Nephron (organoid): ENCODE measurements around the gene AP3S2.

Experiments used
- H3K27ac Mint-ChIP-seq, 3 experiments: 2 replicates each; pipeline ENCODE4 v1.8.0; 2020; ENCODE audit warnings: mixed read lengths in 3 of 3, mild to moderate bottlenecking in 2 of 3, moderate library complexity in 1 of 3
- H3K27me3 Mint-ChIP-seq: 2 replicates; pipeline ENCODE4 v1.8.0; 2021; ENCODE audit warnings: low read depth, mild to moderate bottlenecking, moderate library complexity, mixed read lengths
- H3K36me3 Mint-ChIP-seq: 2 replicates; pipeline ENCODE4 v1.8.0; 2020; ENCODE audit warnings: low read depth, mixed read lengths
- H3K4me1 Mint-ChIP-seq: 2 replicates; pipeline ENCODE4 v1.8.0; 2020; ENCODE audit warnings: mixed read lengths
- H3K4me3 Mint-ChIP-seq, 3 experiments: 2 replicates each; pipeline ENCODE4 v1.8.0; 2020; ENCODE audit warnings: mild to moderate bottlenecking in 3 of 3, mixed read lengths in 3 of 3, moderate library complexity in 2 of 3
- H3K9me3 Mint-ChIP-seq: 2 replicates; pipeline ENCODE4 v1.8.0; 2020; ENCODE audit warnings: mixed read lengths
- CTCF ChIP-seq, 3 experiments: fragments of 200-600 bp; sonication (generic); IDR thresholded peaks; one replicate each; pipeline ENCODE4 v1.5.0; 2021; ENCODE audit warnings: antibody characterized with exemption in 3 of 3; ENCODE audit not compliant: unreplicated experiment in 3 of 3

Gene AP3S2

GRCh38 chr15:89932880-89933279 is 39.1 kb upstream of the AP3S2 start:
- TF ChIP-seq CTCF (IDR thresholded peaks at IDR 0.05; ENCODE audit: unreplicated experiment in 3 of 3), result no peak
- Mint-ChIP-seq H3K36me3 (no peaks in the 10 kb centered on the region), H3K27ac (no peak overlapping the region), H3K4me1 (no peaks in the 10 kb centered on the region), H3K9me3 (no peaks in the 10 kb centered on the region), H3K27me3 (no peaks in the 10 kb centered on the region), H3K4me3 (no peak overlapping the region)

DNA sequence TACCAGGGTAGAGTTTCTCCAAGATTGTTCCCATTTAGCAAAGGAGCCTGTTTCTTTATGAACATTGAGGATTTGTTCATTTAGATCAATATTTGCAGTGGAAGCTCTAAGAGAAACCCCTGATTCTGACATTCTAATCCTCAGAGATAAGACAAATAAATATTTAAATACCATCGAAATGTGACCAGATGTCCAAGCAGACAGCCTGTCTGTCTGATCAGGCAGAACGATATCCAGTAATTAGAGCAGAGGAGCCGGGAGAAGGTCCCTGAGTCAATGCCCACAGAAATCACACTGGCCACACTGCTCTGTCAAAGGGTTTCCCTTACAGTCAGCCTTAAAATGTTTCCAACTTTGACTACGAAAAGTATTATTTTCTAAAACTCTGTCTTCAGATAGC is 34.6 kb upstream of the AP3S2 start:
- no peak for TF ChIP-seq CTCF (IDR thresholded peaks at IDR 0.05; ENCODE audit: unreplicated experiment in 3 of 3)
- no peak overlapping the region for H3K27ac Mint-ChIP-seq
- H3K9me3 Mint-ChIP-seq, result no peaks in the 10 kb centered on the region
- H3K4me3 Mint-ChIP-seq, result no peak overlapping the region
- H3K4me1 Mint-ChIP-seq, result no peaks in the 10 kb centered on the region
- H3K36me3 Mint-ChIP-seq, result no peaks in the 10 kb centered on the region
- peaks cover 4% of the 10 kb centered on the region for H3K27me3 Mint-ChIP-seq

DNA sequence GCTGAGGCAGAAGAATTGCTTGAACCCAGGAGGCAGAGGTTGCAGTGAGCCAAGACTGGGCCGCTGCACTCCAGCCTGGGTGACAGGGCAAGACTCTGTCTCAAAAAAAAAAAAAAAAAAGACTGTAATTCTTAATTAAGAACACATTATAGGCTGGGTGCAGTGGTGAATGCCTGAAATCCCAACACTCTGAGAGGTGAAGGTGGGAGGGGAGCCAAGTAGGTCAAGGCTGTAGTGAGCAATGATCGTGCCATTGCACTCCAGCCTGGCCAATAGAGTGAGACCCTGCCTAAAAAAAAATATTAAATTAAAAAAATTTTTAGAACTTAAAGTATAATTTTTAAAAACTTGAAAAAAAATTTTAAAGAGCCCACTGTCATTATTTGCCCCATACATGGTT is 32.4 kb upstream of the AP3S2 start:
- no peak for TF ChIP-seq CTCF (IDR thresholded peaks at IDR 0.05; ENCODE audit: unreplicated experiment in 3 of 3)
- Mint-ChIP-seq H3K27ac (no peak overlapping the region), H3K27me3 (peaks cover 4% of the 10 kb centered on the region), H3K36me3 (no peaks in the 10 kb centered on the region), H3K4me1 (no peaks in the 10 kb centered on the region), H3K4me3 (no peak overlapping the region), H3K9me3 (no peaks in the 10 kb centered on the region)

GRCh38 chr15:89917442-89918101 is 23.8 kb upstream of the AP3S2 start:
- Mint-ChIP-seq H3K27ac (no peak overlapping the region), H3K9me3 (no peaks in the 10 kb centered on the region), H3K36me3 (no peaks in the 10 kb centered on the region), H3K4me1 (no peaks in the 10 kb centered on the region), H3K27me3 (no peaks in the 10 kb centered on the region), H3K4me3 (no peak overlapping the region)
- no peak for TF ChIP-seq CTCF (IDR thresholded peaks at IDR 0.05; ENCODE audit: unreplicated experiment in 3 of 3)

GRCh38 chr15:89916660-89917059 is 22.9 kb upstream of the AP3S2 start:
- H3K27ac Mint-ChIP-seq, result no peak overlapping the region
- H3K4me3 Mint-ChIP-seq, result no peak overlapping the region

More at GRCh38 chr15:89916660-89917059, 22.9 kb upstream of the AP3S2 start:
- no peak for TF ChIP-seq CTCF (IDR thresholded peaks at IDR 0.05; ENCODE audit: unreplicated experiment in 3 of 3)
- Mint-ChIP-seq H3K9me3 (no peaks in the 10 kb centered on the region), H3K36me3 (no peaks in the 10 kb centered on the region), H3K27me3 (no peaks in the 10 kb centered on the region), H3K4me1 (peaks cover 6% of the 10 kb centered on the region)
